T-helper 1 cell treated with Interleukin-12 subunit alpha and Interleukin-12 subunit beta and Interleukin-4 antibody, amounts not matched to agents 30 ng/mL and 1 ng/mL, for 36 hours (primary cell): Measurements from ENCODE around the gene HOXB3. TPM values are rescaled to one million over a fixed set of nuclear protein-coding genes. Genes with fewer than 3 reads are reported as not detected.

ENCODE experiments used
- intact Hi-C: fragments of 100-400 bp; cut with micrococcal nuclease; formaldehyde crosslinking; loops from one replicate; pipeline ENCODE4 v1.15.1; 2024
- total RNA-seq: library from RNA; stranded (reverse); gene quantifications from 2 replicates; pipeline ENCODE4 v1.2.3, GENCODE V29; 2022

The HOXB3 gene
- total RNA-seq, 1 donor from 2014 or later, result 12.8 TPM

DNA sequence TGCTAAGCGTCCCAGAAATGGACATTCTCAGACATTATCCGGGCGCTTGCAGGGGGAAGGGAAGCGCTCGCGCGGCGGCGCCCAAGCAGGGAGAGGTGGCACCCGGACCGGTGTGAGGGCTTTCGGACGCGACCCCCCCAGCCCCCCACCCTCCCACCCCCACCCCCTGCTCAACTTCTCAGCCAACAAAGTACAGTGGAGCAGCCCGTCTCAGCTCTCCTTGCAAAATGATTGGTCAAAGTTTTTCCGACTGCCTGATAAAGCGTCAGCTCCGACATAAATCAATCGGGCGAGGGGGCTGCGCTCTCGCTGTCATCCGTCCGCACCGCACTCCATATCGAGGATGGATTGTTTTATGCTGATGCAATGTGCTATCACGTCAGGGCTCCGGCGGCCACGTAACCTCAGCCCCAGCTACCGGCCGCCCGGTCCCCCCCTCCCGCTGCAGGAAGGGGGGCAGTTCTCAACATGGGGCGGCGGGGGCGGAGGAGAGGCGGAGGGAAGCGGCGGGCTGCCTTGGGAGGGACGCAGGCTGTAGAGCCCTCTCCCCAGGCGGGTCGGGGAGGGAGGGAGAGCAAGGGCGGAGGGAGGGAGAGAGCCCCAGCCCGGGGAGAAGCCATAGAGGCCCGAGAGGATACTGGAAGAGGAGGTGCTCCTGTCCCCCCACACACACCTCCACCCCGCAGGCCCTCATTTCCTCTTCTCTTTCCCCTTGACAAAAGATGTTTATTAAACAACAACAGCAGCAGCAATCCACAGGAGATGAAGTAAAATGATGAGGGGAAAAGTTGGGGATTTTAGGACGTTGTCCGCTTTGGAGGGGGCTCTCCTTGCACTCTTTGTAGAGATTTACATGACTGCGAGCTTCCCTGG is 36.4 kb upstream of the HOXB3 start, which contains the start of gene HOXB9:
Gene HOXB9, minus strand, starts transcription at position 114 of the 873 bp plus-strand sequence. Its CDS starts 89 bp downstream, at position 25.
- intact Hi-C loops, result loop anchor here (1.0 kb wide), 2 partner anchors 10 to 15 kb away; partner anchors contain the start of gene HOXB7

DNA sequence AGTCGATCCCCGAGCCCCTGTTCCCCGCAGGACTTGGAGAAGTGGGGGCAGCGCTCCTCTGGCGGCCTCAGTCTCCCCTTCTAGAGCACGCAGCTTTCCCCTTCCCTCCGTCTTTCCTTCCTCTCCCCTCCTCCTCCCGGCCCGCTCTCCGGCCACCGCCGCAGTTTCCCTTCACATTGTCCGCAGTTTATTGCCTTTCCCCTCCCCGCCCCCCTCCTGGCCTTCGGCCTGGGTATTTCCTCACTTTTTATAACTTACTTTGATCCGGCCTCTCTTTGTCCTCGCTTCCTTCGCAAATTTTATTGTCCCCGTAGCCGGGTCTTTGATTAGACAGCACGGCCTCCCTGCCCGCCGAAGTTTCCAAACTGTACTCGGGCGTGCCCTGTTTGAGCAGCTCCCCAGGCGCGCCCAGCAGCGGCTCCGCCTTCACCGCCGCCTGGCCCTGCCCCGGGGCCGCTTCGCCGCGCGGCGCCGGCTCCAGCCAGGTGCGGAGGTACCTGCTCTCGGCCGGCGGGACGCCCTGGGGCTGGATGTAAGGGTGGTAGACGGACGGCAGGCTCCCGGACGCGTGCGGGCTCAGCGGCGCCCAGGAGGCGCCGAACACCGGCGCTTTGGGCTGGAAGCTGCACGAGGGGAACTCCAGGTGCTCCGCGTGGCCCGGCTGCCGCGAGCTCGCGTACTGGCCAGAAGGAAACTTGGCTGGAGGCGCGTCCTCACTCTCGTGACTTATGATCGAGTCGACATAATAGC is 35.6 kb upstream of the HOXB3 start:
- intact Hi-C loops, result loop anchor here (1.0 kb wide), 1 partner anchor 14 kb away; the partner anchor contains the start of gene HOXB7

- intact Hi-C loops, result no loop called here
These were observed 34.8 kb upstream of the HOXB3 start for GRCh38 chr17:48624544-48625494.

DNA sequence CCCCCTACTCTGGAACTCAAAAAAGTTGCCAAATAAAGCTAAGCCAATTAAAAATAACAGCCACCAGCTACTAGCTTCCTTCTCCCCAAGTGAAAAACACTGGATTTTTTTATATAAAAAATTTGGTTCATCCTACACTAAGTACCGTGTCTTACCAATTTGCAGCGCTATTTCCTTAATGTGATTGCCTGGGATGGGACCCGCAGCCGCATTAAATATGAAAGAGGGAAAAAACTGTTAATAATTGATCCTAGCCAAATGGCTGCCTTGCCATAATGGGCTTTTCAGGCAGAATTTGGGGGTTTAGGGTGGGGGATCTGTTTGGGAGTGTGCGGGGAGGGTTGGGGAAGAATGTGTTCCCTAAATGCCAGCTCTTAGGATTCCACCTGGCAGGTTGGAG is 34.1 kb upstream of the HOXB3 start:
- intact Hi-C loops, result no loop called here

GRCh38 chr17:48623583-48623982 is 33.5 kb upstream of the HOXB3 start:
- intact Hi-C loops, result no loop called here

- intact Hi-C loops, result no loop called here
These were observed 32.8 kb upstream of the HOXB3 start for GRCh38 chr17:48622857-48623256.

DNA sequence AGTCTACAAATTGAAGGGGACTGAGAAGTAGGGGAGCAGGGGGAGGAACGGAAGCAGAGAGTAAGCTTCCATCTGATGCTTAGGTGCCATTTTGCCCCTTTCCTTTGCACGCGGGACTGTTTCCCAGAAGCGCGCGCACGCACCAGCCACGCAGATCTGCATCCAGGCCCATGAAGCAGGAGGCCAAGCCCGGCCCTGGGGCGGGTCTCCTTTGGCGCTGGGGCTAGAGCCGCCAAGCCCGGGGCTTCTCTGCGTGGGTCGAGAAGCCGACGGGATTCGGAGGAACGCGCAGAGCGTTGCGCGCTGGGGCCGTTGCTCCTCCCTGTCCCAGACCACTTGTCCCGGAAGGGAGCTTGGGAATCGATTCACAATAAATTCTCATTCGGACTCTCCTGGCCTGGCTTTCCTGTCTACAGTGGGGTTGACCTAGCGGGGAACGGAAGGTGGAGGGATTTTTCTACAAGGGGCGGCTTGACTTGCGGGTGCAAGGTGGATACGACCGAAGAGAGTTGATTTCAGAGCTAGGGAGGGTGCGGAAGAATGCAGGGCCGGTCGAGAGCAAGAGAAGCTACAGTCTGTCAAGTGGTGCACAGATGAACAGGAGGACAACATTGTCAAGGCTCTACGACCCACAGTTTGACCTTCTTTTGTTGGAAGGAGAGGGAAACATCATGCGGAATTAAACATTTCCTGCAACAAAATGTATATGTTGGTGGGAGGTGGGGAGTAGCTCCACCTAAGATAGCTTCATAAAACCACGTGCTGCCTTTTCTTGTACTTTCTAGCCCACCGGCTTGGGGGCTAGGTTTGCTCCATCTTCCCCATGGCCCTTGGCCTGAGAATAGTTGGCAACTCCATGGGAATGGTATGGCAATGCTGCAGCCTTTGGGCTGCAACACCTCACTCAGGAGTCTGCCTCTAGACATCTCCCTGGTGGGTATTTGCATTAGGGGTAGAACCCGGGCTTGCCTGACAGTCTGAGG is 31.7 kb upstream of the HOXB3 start:
- intact Hi-C loops, result no loop called here

DNA sequence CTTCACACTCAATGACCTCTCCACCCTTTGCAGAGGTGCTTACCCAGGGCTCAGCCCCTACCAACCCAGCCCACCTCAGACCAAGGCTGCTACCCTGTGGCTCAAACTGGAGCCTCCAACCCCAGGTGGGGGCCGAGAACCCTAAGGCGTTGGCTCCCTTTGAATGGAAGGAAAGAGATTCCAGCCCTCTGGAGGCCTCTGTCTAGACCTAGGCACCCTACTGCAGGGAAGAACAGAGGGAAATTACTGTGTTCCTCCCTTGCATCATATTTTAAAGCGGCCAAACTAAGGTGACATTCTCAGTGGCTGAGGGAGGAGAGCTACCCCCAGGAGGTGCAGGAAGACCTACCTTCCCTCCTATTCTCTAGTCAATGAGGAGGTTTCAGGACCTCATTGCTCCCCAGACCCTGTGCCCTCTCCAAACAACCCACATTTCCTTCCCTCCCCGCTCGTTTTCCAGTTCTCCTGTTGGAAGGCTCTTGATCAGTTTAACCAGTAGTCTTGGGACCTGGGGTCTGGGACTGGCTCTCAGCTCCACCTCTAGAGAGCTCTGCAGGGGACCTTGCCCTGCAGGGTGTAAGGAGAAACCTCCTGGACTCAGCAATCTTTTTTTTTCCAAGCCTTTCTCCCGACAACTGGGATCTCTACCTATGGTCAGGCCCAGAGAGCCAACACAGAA is 30.6 kb upstream of the HOXB3 start:
- intact Hi-C loops, result no loop called here

- intact Hi-C loops, result loop anchor here (2.0 to 10.0 kb wide), 2 partner anchors 515 to 539 kb away; partner anchors contain the start of genes CBX1 and SNX11
These were observed 29.9 kb upstream of the HOXB3 start for GRCh38 chr17:48619826-48620449.

DNA sequence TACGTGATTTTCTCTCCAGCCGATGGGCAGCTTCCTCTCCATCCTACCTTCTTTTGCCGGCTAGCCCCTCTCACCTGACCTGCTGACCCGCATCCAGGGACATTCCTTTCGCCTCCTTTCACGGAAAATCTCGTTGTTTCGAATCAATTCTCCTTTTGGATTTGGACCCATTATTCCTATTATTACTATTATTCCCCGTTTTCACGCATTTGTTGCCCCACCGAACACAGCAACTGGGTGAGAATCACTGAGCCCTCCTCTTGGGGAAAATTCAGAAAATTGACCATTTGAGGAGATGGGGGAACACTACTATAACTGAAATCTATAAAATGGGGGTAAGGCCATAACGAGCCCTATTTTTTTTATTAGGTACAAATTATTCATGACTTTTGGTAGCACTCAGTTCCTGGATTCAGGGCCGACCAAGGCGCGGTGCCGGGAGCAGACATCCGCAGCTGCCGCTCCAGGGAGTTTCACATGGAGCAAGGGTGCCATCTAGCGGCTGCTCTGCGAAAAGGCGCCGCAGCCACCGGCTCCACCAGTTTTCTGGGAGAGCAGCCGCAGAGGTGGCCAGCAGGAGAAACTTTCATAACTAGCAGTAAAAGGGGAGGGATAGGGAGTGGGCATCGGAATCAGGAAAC is 28.3 kb upstream of the HOXB3 start:
- intact Hi-C loops, result loop anchor here (1.0 to 10.0 kb wide), 4 partner anchors 357 to 592 kb away; partner anchors contain the start of genes CBX1 and SNX11

- intact Hi-C loops, result loop anchor here (1.0 to 10.0 kb wide), 4 partner anchors 356 to 591 kb away; partner anchors contain the start of genes CBX1 and SNX11
These were observed 27.6 kb upstream of the HOXB3 start for GRCh38 chr17:48617471-48618255.

DNA sequence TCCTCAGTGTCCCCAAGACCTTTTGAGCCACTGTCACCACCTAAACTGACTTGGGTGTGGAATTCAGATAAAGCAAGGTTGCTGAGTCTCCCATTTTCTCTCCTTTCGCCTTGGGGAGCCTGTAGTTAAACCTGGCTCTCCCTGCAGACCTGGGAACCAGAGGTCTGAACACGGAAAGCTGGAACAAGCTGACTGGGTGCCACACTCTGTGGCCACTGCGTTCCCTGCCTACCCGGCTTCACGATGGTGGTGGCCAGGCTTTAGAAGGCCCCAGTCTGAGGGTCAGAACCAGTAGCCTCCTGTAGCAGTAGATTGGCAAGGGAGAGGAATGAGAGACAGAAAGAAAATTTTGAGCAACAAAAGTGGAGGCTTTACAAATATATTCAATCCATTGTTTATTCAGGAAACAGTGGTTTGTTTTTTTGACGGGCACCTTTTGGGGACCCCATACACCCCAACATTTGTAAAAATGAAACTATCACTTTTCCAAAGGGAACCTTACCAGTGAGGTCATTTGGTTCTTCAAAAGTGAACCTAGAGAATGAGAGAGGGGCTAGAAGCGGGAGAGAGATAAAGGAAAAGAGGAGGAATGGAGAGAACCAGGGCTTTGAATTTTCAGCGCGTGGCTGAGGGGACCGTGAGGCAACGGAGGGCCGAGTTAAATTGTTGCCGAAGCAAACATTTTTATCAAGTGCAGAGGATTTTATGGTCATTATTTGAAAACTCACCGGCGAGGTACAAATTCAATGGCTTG is 26.9 kb upstream of the HOXB3 start:
- intact Hi-C loops, result loop anchor here (10.0 kb wide), 1 partner anchor 512 kb away; the partner anchor contains the start of genes CBX1 and SNX11

- intact Hi-C loops, result loop anchor here (10.0 kb wide), 1 partner anchor 511 kb away; the partner anchor contains the start of genes CBX1 and SNX11
These were observed 26.1 kb upstream of the HOXB3 start for GRCh38 chr17:48615963-48616716.

DNA sequence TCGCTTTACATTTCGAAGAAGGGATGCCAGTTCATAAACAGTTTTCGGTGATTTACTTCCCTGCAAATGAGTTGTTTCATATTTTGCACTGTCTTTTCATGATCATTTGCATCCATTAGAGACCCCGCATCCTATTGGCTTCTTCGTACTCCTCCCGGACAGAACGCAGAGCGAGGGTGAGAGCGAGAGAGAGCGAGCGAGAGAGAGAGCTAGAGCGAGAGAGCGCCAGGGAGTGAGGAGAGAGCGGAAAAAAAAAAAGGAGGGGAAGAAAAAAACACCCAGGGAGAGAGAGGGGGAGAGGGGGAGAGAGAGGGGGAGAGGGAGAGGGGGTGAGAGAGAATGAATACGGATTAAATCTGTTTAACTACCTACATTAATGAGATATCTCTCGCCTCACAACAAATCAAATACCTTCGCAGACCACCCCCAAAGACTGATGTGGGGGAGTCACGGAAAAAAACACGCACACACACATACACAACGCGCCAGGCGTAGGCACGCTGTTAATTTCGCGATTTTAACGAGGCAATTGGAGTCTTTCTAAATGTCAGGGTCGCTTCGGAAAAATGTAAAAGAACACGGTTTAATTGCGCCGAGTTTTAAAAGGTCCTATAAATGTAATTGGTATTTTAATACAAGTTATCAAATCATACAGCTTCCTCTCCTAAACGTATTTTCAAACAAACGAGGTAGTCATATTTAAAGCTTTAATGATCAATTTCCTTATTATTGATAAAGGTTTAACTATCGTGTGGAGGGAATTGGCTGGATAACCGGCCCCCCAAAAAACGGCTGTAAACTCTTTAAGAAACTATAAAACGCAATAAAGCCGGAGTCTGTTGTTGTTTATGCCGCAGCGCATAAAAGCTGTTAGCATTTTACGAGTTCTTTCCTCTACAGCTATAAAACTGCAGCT is 25.3 kb upstream of the HOXB3 start, which contains the start of gene HOXB8:
Gene HOXB8, minus strand, starts transcription at position 246 of the 916 bp plus-strand sequence. CDS start 588 bp downstream, outside the sequence.
- intact Hi-C loops, result loop anchor here (10.0 kb wide), 1 partner anchor 511 kb away; the partner anchor contains the start of genes CBX1 and SNX11
